HG02970 (cell line): ENCODE data around the gene NPRL2.
"Not testable (repeated sequence)": the region's sequence is repeated elsewhere in the genome, so short reads cannot be mapped to it uniquely, and the experiment has no call there.

Source experiments
- ATAC-seq: cut with Tn5 transposase; IDR thresholded peaks from one replicate; pipeline ENCODE4 v1.9.1; 2021; ENCODE audit warnings: mild to moderate bottlenecking, moderate library complexity, moderate number of reproducible peaks; ENCODE audit not compliant: unreplicated experiment, low FRiP score

Gene NPRL2

GRCh38 chr3:50318615-50319014 is 32.0 kb downstream of the NPRL2 start:
- ATAC-seq, result no peak

- no peak for ATAC-seq
Measured at GRCh38 chr3:50318163-50318562, 32.4 kb downstream of the NPRL2 start.

- ATAC-seq, result no peak
Measured at GRCh38 chr3:50317300-50317699, 33.3 kb downstream of the NPRL2 start.

GRCh38 chr3:50316657-50317242 is 33.8 kb downstream of the NPRL2 start:
- no peak for ATAC-seq

GRCh38 chr3:50314816-50315215 is 35.8 kb downstream of the NPRL2 start:
- ATAC-seq, result no peak

GRCh38 chr3:50314342-50314741 is 36.2 kb downstream of the NPRL2 start:
- no peak for ATAC-seq

- not testable (repeated sequence) for ATAC-seq
Measured at GRCh38 chr3:50312041-50312440, 38.5 kb downstream of the NPRL2 start.

GRCh38 chr3:50304601-50305000 is 46.0 kb downstream of the NPRL2 start:
- ATAC-seq, result no peak

GRCh38 chr3:50303013-50303815 is 47.4 kb downstream of the NPRL2 start, which contains the start of gene HYAL1:
Gene HYAL1 (minus strand): TSS chr3:50303574. CDS start chr3:50302956, 618 bp downstream.
- no peak for ATAC-seq

- ATAC-seq, result no peak
Measured at GRCh38 chr3:50302095-50303012, 48.2 kb downstream of the NPRL2 start.

- no peak for ATAC-seq
Measured at GRCh38 chr3:50300681-50301254, 49.8 kb downstream of the NPRL2 start.

GRCh38 chr3:50299929-50300680 is 50.5 kb downstream of the NPRL2 start:
- no peak for ATAC-seq

- ATAC-seq, result no peak
Measured at GRCh38 chr3:50299638-50299928, 51.0 kb downstream of the NPRL2 start.

- peak; percentile 92 for ATAC-seq
Measured at GRCh38 chr3:50298836-50299637, 51.5 kb downstream of the NPRL2 start, which contains the start of the genes HYAL3 and NAA80. Gene HYAL3 (minus strand): TSS chr3:50299405. CDS start chr3:50295602, 3,803 bp downstream. Gene NAA80 (minus strand): TSS chr3:50299405. CDS start chr3:50297463, 1,942 bp downstream.

- ATAC-seq, result no peak
Measured at GRCh38 chr3:50297896-50298725, 52.5 kb downstream of the NPRL2 start.

GRCh38 chr3:50297384-50297775 is 53.2 kb downstream of the NPRL2 start:
- no peak for ATAC-seq
